PC-3 (cell line): ENCODE results near the gene NADK. TPM values are rescaled to one million over a fixed set of nuclear protein-coding genes. Genes with fewer than 3 reads are reported as not detected.

Source experiments
- ATAC-seq: fragments of 200-7000 bp; cut with Tn5 transposase; 2 replicates; pipeline ENCODE4 v1.9.1; 2020; ENCODE audit warnings: mild to moderate bottlenecking, moderate library complexity
- BruUV-seq: library from RNA; stranded (reverse); fragments of 400-500 nt; replicated peaks from 2 replicates; lab custom pipeline; 2021; lab: Mats Ljungman, UMichigan
- CTCF ChIA-PET: fragments of 300-600 bp; sonication (Branson Sonifier 250); formaldehyde crosslinking; loops from one replicate; lab custom pipeline; 2022; ENCODE audit warnings: antibody characterized with exemption; lab: Charles Lee
- POLR2A ChIA-PET: fragments of 300-600 bp; sonication (Branson Sonifier 250); formaldehyde crosslinking; loops from one replicate; lab custom pipeline; 2022; ENCODE audit warnings: antibody characterized with exemption; ENCODE audit not compliant: unreplicated experiment; lab: Charles Lee
- DNase-seq: peaks from one replicate; pipeline ENCODE4 v3.0.0-alpha.2; 2015
- H2AFZ ChIP-seq: fragments of 300-600 bp; sonication (generic); 2 replicates; pipeline ENCODE4 v1.6.0; 2016; ENCODE audit warnings: antibody characterized with exemption, low read length
- H3F3A ChIP-seq: fragments of 300-600 bp; sonication (generic); one replicate; pipeline ENCODE4 v1.6.0; 2017; ENCODE audit warnings: antibody characterized with exemption, low read length, control low read depth, mild to moderate bottlenecking; ENCODE audit not compliant: unreplicated experiment
- H3K27ac ChIP-seq: fragments of 300-600 bp; sonication (generic); 2 replicates; pipeline ENCODE4 v1.5.1; 2016; ENCODE audit warnings: mild to moderate bottlenecking, low read length
- H3K27me3 ChIP-seq: fragments of 300-600 bp; sonication (generic); 2 replicates; pipeline ENCODE4 v1.6.1; 2016; ENCODE audit warnings: low read length, mixed read lengths
- H3K36me3 ChIP-seq: fragments of 300-600 bp; sonication (generic); 2 replicates; pipeline ENCODE4 v1.6.1; 2016; ENCODE audit warnings: low read depth, mixed run types, low read length, mixed read lengths
- H3K4me1 ChIP-seq: fragments of 300-600 bp; sonication (generic); 2 replicates; pipeline ENCODE4 v1.5.1; 2016; ENCODE audit warnings: low read length; ENCODE audit not compliant: insufficient read depth
- H3K4me2 ChIP-seq: fragments of 300-600 bp; sonication (generic); 2 replicates; pipeline ENCODE4 v1.6.0; 2016; ENCODE audit warnings: low read length
- H3K4me3 ChIP-seq: fragments of 300-600 bp; sonication (generic); 2 replicates; pipeline ENCODE4 v1.5.1; 2016; ENCODE audit warnings: mild to moderate bottlenecking, low read length, mixed read lengths
- H3K79me2 ChIP-seq: fragments of 300-600 bp; sonication (generic); 2 replicates; pipeline ENCODE4 v1.6.1; 2017; ENCODE audit warnings: low read length, mixed read lengths
- H3K9ac ChIP-seq: fragments of 300-600 bp; sonication (generic); 2 replicates; pipeline ENCODE4 v1.6.0; 2016; ENCODE audit warnings: mild to moderate bottlenecking, low read length
- H3K9me2 ChIP-seq: fragments of 300-600 bp; sonication (generic); replicated peaks from 2 replicates; pipeline ENCODE4 v1.6.1; 2016; ENCODE audit warnings: mixed run types, low read length, mixed read lengths
- H3K9me3 ChIP-seq: fragments of 300-600 bp; sonication (generic); 2 replicates; pipeline ENCODE4 v1.6.1; 2016; ENCODE audit warnings: low read length, mixed read lengths
- H4K20me1 ChIP-seq: fragments of 300-600 bp; sonication (generic); 2 replicates; pipeline ENCODE4 v1.6.1; 2016; ENCODE audit warnings: low read length, mixed read lengths
- CTCF ChIP-seq: fragments of 300-600 bp; sonication (generic); conservative IDR thresholded peaks from 2 replicates; pipeline ENCODE4 v1.5.1; 2017; ENCODE audit warnings: antibody characterized with exemption, low read depth, mild to moderate bottlenecking, low read length
- EZH2 ChIP-seq: fragments of 300-600 bp; sonication (generic); IDR thresholded peaks from one replicate; pipeline ENCODE4 v1.6.1; 2017; ENCODE audit warnings: antibody characterized with exemption, mild to moderate bottlenecking, low read length; ENCODE audit not compliant: unreplicated experiment
- EZH2phosphoT487 ChIP-seq: fragments of 300-600 bp; sonication (generic); IDR thresholded peaks from 2 replicates; pipeline ENCODE4 v1.6.1; 2018; ENCODE audit warnings: mild to moderate bottlenecking, antibody characterized with exemption, low read length, borderline replicate concordance
- intact Hi-C: fragments of 100-400 bp; cut with micrococcal nuclease; formaldehyde crosslinking; loops from 2 replicates; pipeline ENCODE4 v1.9.0; 2023
- total RNA-seq: library from RNA; depleted of rRNA; stranded (reverse); fragments of >200 nt; gene quantifications from 2 replicates; pipeline ENCODE4 v1.2.3, GENCODE V29; 2014

NADK gene
- total RNA-seq, 1 experiment from 2014 or later: 130 TPM

GRCh38 chr1:1758692-1759455 lies 19.4 kb downstream of the NADK start:
- no TSS peak for BruUV-seq
- intact Hi-C loops: loop anchor here (5.0 kb wide), 1 partner anchor 148 kb away; no protein-coding TSS in a partner anchor
- ATAC-seq (peak; percentile 80), DNase-seq (peak; percentile 99)
- Histone ChIP-seq H4K20me1 (peaks cover 16% of the 10 kb centered on the region), H3K4me1 (peaks cover 40% of the 10 kb centered on the region), H3F3A (no peaks in the 10 kb centered on the region), H3K9me3 (no peaks in the 10 kb centered on the region), H3K4me2 (peak overlapping the region; percentile 56), H3K9me2 (no peaks in the 10 kb centered on the region), H2AFZ (no peak overlapping the region), H3K4me3 (peak overlapping the region; percentile 17; the same call in 1 of the 2 replicates), H3K27me3 (no peaks in the 10 kb centered on the region), H3K79me2 (peaks cover 55% of the 10 kb centered on the region), H3K9ac (peak overlapping the region; percentile 55), H3K27ac (peak overlapping the region; percentile 78), H3K36me3 (peaks cover 66% of the 10 kb centered on the region)
- no peak for TF ChIP-seq CTCF
- TF ChIP-seq EZH2: no peak
- TF ChIP-seq EZH2phosphoT487: peak; percentile 76; the same call in 1 of the 2 replicates
- ChIA-PET POLR2A (interaction anchor here (0.6 kb wide), 1 partner anchor 150 kb away, joined by 8 read pairs; no protein-coding TSS in a partner anchor), CTCF (interaction anchor here (0.6 to 0.7 kb wide), 2 partner anchors 147 to 280 kb away, joined by 3 read pairs; no protein-coding TSS in a partner anchor)

DNA sequence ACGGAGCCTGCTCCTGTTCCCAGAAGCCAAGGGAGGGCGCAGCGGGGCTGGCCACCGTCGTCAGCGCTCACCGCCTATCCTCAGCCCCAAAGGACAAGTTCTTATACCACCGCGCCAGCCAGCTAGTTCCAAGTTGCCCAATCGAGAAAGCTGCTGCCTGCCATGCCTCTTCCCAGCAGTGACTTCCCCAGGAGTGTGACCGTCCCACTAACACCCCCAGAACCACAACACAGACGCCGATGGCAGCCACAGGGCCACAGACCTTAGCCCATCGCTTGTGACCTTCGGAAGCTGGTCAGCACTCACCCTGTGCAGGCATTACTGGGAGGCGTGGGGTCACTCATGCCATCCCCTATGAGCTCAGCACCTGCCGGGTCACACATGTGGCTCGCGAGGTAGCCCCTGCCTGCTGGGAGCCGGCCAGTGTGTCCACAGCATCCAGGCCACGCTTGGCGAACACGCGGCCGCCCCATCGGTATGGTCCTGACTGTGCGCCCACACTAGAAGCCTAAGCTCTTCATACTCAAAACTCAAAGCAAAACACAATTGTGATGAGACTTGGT lies 20.1 kb downstream of the NADK start:
- POLR2A ChIA-PET: interaction anchor here (0.5 kb wide), 1 partner anchor 131 kb away, joined by 4 read pairs; no protein-coding TSS in a partner anchor
- Histone ChIP-seq H3F3A (no peaks in the 10 kb centered on the region), H3K9me2 (no peaks in the 10 kb centered on the region), H3K27me3 (no peaks in the 10 kb centered on the region), H3K27ac (peak overlapping the region; percentile 78), H3K4me1 (peaks cover 32% of the 10 kb centered on the region), H2AFZ (no peak overlapping the region), H3K79me2 (peaks cover 52% of the 10 kb centered on the region), H3K4me3 (peak overlapping the region; percentile 6; the same call in 1 of the 2 replicates), H4K20me1 (peaks cover 16% of the 10 kb centered on the region), H3K36me3 (peaks cover 70% of the 10 kb centered on the region), H3K4me2 (peak overlapping the region; percentile 56), H3K9ac (peak overlapping the region; percentile 55), H3K9me3 (no peaks in the 10 kb centered on the region)
- CTCF ChIA-PET: interaction anchor here (0.6 to 0.7 kb wide), 2 partner anchors 148 to 281 kb away, joined by 3 read pairs; no protein-coding TSS in a partner anchor
- intact Hi-C loops: loop anchor here (5.0 kb wide), 1 partner anchor 149 kb away; no protein-coding TSS in a partner anchor
- no peak for ATAC-seq
- TSS peak; percentile 67 for BruUV-seq
- peak; percentile 1 for DNase-seq
- TF ChIP-seq CTCF: no peak
- TF ChIP-seq EZH2phosphoT487: no peak
- no peak for TF ChIP-seq EZH2
